ENCODE data around the gene FXR1.

FXR1 gene

GRCh38 chr3:180932819-180933218 is 20.3 kb downstream of the FXR1 start:
- no peak for TF ChIP-seq CTCF (IDR thresholded peaks at IDR 0.05; ENCODE audit: borderline replicate concordance, insufficient read depth, low read depth, low read length)
- no peak overlapping the region for H3K4me3 ChIP-seq (ENCODE audit: low read depth, low read length)

GRCh38 chr3:180934638-180935037 is 22.2 kb downstream of the FXR1 start:
- H3K4me3 ChIP-seq (ENCODE audit: low read depth, low read length) = no peak overlapping the region
- no peak for TF ChIP-seq CTCF (IDR thresholded peaks at IDR 0.05; ENCODE audit: borderline replicate concordance, insufficient read depth, low read depth, low read length)

GRCh38 chr3:180940826-180941225 is 28.4 kb downstream of the FXR1 start:
- H3K4me3 ChIP-seq (ENCODE audit: low read depth, low read length) = no peak overlapping the region
- TF ChIP-seq CTCF (IDR thresholded peaks at IDR 0.05; ENCODE audit: borderline replicate concordance, insufficient read depth, low read depth, low read length) = no peak

GRCh38 chr3:180947761-180948390 is 35.4 kb downstream of the FXR1 start:
- no peak for TF ChIP-seq CTCF (IDR thresholded peaks at IDR 0.05; ENCODE audit: borderline replicate concordance, insufficient read depth, low read depth, low read length)

GRCh38 chr3:180959691-180960090 is 47.2 kb downstream of the FXR1 start:
- TF ChIP-seq CTCF (IDR thresholded peaks at IDR 0.05; ENCODE audit: borderline replicate concordance, insufficient read depth, low read depth, low read length) = no peak
- no peak overlapping the region for H3K4me3 ChIP-seq (ENCODE audit: low read depth, low read length)

More at GRCh38 chr3:180947761-180948390, 35.4 kb downstream of the FXR1 start:
- H3K4me3 ChIP-seq (ENCODE audit: low read depth, low read length) = no peak overlapping the region

- TF ChIP-seq CTCF (IDR thresholded peaks at IDR 0.05; ENCODE audit: borderline replicate concordance, insufficient read depth, low read depth, low read length) = no peak
- no peak overlapping the region for H3K4me3 ChIP-seq (ENCODE audit: low read depth, low read length)
Measured at GRCh38 chr3:180961087-180961486, 48.6 kb downstream of the FXR1 start.

- no peak overlapping the region for H3K4me3 ChIP-seq (ENCODE audit: low read depth, low read length)
Measured at GRCh38 chr3:180961552-180961951, 49.1 kb downstream of the FXR1 start.

More at GRCh38 chr3:180961552-180961951, 49.1 kb downstream of the FXR1 start:
- no peak for TF ChIP-seq CTCF (IDR thresholded peaks at IDR 0.05; ENCODE audit: borderline replicate concordance, insufficient read depth, low read depth, low read length)
